ENCODE results near the gene LCMT1.

LCMT1 gene

DNA sequence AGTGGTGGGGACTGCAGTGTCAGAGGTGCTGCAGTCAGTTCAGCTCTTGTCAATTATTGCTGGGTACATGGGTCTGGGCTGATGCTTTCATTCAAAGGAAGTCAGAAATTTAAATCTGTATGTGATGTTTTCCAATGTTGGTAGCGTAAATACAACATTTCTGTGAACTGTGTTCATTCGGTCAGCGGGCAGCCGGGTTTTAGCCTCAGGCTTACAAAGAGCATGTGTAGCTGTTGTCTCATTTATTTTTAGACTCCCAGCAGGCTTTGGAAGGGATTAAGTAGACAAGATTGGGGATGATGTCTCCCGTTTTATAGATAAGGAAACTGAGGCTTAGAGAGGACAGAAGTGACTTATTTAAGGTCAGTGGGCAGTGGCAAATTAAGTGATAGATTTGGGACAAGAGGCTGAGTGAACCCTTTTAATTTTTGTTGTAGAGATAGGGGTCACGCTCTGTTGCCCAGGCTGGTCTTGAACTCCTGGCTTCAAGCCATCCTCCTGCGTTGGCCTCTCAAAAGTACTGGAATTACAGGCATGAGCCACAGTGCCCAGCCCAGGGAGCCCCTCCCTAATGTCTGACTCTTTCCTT is 113.3 kb downstream of the LCMT1 start:
- ATAC-seq (ENCODE audit: insufficient read depth, low read depth) = 0 out of 3 replicates have a peak, but pooled peaks have one; percentile 9
- Histone ChIP-seq H3K4me3 (ENCODE audit: low read depth in 1 of 2, low read length in 2 of 2) (no peak overlapping the region), H3K9me3 (ENCODE audit: insufficient read depth, low read length, severe bottlenecking) (no peaks in the 10 kb centered on the region), H3K4me2 (ENCODE audit: insufficient read depth, low read length) (no peak overlapping the region), H3K79me2 (ENCODE audit: insufficient read depth, low read length) (no peaks in the 10 kb centered on the region), H3K36me3 (ENCODE audit: insufficient read depth, low read length) (no peaks in the 10 kb centered on the region), H3K4me1 (ENCODE audit: insufficient read depth, low read length) (peaks cover 6% of the 10 kb centered on the region; the same call in 1 of the 2 replicates), H4K20me1 (ENCODE audit: insufficient read depth, low read length) (no peaks in the 10 kb centered on the region), H3K27ac (ENCODE audit: low read length) (no peak overlapping the region), H3K9ac (ENCODE audit: low read depth, low read length) (no peak overlapping the region), H2AFZ (ENCODE audit: low read depth, low read length) (no peak overlapping the region), H3K27me3 (ENCODE audit: insufficient read depth, low read length, poor library complexity) (no peaks in the 10 kb centered on the region)
- DNase-seq = no peak
- TF ChIP-seq EZH2 (IDR thresholded peaks at IDR 0.05; ENCODE audit: borderline replicate concordance, low read depth, low read length, severe bottlenecking) = no peak
- TF ChIP-seq, protein P1, sequence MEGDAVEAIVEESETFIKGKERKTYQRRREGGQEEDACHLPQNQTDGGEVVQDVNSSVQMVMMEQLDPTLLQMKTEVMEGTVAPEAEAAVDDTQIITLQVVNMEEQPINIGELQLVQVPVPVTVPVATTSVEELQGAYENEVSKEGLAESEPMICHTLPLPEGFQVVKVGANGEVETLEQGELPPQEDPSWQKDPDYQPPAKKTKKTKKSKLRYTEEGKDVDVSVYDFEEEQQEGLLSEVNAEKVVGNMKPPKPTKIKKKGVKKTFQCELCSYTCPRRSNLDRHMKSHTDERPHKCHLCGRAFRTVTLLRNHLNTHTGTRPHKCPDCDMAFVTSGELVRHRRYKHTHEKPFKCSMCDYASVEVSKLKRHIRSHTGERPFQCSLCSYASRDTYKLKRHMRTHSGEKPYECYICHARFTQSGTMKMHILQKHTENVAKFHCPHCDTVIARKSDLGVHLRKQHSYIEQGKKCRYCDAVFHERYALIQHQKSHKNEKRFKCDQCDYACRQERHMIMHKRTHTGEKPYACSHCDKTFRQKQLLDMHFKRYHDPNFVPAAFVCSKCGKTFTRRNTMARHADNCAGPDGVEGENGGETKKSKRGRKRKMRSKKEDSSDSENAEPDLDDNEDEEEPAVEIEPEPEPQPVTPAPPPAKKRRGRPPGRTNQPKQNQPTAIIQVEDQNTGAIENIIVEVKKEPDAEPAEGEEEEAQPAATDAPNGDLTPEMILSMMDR (IDR thresholded peaks at IDR 0.05; ENCODE audit: borderline replicate concordance, extremely low read depth, low read length, poor library complexity, severe bottlenecking) = no peak
